Activated naive CD4-positive, alpha-beta T cell (primary cell): ENCODE measurements around the gene FOXO6.

ENCODE experiments used
- DNase-seq, 4 experiments: peaks; one replicate each; lab custom pipeline; 2025; lab: John Stamatoyannopoulos, UW

Gene FOXO6

DNA sequence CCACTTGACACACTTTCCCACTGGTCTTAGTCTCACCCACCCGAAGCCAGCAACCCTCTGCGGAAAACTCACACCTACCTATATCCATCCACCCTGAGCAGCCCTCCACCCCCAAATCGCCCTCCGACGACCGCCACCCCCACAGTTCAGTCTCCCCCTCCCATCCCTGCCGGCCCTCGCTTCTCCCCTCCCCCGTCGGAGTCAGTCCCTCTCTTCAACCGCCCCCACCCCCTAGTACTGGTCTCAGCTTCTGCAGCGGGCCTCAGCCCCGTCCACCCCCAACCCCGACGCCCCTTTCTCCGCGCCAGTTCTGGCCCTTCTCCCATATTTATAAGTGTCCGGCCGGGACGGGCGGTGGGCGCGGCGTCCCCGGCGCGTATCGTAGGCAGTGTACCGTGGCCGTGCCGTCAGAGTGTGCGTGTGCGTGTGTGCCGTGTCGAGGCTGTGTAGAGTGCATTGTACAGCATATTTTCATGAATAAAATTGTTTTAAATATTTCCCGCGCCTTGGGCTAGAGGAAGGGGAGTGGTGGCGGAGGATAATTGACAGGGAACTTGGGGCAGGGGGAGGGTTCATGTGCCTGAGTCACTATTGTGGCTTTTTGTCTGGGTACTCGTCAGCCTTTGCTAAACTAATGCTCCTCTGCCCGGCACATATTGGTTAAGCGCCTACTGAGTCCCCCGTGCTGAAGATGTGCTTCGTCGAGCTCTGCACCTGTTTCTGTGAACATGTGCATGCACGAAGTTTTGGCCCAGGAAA lies 22.0 kb downstream of the FOXO6 start:
- peak in 1 of 4 experiments; percentile 28 for DNase-seq

- DNase-seq: no peak
These were observed 23.3 kb downstream of the FOXO6 start for GRCh38 chr1:41384579-41384978.

GRCh38 chr1:41385398-41386195 lies 24.4 kb downstream of the FOXO6 start:
- no peak for DNase-seq

- no peak for DNase-seq
These were observed 25.0 kb downstream of the FOXO6 start for GRCh38 chr1:41386196-41386663.

- DNase-seq: no peak
These were observed 26.4 kb downstream of the FOXO6 start for GRCh38 chr1:41387667-41388091.

DNA sequence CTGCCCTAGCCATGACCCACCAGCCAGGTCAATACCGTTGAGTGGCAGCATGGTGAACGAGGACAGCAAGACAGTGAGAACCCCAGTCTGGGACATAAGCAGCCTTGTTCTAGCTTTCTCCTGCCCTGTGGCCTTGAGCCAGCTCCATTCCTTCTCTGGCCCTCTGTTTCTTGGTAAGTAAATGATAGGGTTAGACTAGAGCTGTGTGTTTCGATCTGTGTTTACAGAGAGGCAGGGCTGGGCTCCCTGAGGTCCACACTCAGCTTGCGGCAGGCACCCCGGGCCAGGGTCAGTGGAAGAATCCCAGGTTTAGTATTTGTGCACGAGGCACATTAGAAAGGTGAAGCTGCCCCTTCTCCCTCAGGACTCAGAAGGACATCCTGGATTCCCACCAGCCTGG lies 27.3 kb downstream of the FOXO6 start:
- no peak for DNase-seq

- no peak for DNase-seq
These were observed 27.8 kb downstream of the FOXO6 start for GRCh38 chr1:41389009-41389408.

GRCh38 chr1:41390166-41390565 lies 28.9 kb downstream of the FOXO6 start:
- DNase-seq: no peak

DNA sequence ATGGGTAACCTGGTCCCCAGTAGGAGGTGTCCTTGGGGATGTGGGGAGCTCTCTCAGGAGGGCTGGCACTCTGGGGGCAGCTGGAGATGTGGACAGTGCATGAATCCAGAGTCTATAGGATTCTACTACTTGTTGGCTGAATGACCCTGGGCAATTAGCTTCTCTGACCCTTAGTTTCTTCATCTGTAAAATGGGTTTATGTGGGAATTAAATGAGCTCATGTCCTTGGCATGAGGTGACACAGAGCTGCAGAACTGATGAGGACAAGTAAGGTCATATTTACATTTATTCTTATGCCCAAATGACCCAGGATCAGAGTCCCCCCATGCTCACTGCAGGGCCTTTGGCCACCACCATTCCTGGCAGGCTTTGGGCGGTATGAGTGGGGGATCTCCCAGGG lies 29.3 kb downstream of the FOXO6 start:
- no peak for DNase-seq

DNA sequence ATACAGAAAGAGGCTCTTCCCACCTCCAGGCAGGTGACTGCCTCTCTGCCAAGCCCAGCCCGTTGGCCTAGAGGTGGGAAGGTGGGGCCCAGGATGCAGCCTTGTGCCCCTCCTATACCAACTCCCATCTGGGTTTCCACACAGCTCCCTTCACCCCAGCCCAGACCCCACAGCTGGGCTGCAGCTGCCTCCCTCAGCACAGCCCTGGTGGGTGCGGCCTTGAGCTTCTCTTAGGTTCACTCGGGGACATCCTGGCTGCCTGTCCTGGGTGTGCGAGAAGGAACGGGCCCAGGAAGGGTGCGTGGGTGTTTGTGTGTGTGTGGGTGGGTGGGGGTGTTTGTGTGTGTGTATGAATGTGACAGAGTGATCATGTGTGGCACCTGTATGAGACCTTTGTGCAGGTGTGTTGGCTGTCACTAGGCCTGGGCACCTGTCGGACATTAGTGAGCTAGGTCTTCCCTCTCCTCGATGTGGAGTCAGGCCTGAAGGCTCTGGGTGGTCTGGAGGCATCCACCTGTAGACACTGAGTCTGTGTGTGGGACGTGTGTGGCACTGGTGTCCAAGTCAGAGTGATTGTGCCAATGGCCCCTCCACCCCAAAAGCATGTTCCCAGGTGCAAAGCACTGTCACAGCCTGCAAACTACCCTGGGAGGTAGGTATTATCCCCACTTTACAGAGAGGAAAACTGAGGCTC lies 30.7 kb downstream of the FOXO6 start:
- no peak for DNase-seq

GRCh38 chr1:41392528-41392924 lies 31.3 kb downstream of the FOXO6 start:
- DNase-seq: no peak

GRCh38 chr1:41393716-41394368 lies 32.6 kb downstream of the FOXO6 start:
- no peak for DNase-seq

- DNase-seq: no peak
These were observed 33.1 kb downstream of the FOXO6 start for GRCh38 chr1:41394369-41394744.

- DNase-seq: no peak
These were observed 34.0 kb downstream of the FOXO6 start for GRCh38 chr1:41394959-41395956.

- no peak for DNase-seq
These were observed 34.9 kb downstream of the FOXO6 start for GRCh38 chr1:41396084-41396483.

DNA sequence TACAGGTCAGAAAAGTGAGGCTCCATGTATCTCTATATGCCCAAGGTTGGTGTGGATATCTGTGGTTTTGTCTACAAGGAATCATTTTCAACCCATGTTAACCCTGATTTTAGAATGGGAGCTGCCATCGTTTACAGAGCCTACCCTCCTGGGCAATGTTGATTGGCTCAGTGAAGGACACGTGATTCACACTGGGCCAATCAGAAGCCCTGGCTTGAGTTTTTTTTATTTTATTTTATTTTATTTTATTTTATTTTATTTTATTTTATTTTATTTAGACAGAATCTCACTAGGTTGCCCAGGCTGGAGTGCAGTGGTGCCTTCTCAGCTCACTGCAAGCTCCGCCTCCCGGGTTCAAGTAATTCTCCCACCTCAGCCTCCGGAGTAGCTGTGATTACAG lies 35.8 kb downstream of the FOXO6 start:
- no peak for DNase-seq

DNA sequence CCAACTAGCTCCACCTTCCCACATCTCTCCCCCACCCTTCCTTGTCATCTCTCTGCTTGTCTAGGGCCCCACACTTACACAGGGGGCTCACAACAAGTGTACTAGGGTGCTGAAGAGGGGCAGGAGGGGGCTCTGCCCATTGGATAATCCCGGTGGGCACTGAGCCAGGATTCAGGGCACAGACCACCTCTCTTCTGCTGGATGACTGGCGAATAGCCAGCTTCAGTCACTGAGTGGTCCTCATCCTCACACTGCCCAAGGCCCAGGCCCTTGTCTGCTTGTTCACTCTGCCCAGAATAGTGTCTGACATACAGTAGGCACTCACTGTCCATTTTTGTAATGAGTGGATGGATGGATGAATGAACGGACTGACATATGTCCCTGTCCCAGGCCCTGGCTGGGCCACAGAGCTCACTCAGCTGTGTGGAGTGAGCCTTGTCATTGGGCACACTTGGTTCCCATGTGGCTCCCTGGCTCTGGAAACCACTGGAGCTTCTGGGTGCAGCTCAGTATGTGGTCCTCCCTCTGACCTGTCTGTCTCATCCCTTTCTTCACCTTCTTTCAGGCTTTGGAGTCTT lies 36.6 kb downstream of the FOXO6 start:
- DNase-seq: no peak

DNA sequence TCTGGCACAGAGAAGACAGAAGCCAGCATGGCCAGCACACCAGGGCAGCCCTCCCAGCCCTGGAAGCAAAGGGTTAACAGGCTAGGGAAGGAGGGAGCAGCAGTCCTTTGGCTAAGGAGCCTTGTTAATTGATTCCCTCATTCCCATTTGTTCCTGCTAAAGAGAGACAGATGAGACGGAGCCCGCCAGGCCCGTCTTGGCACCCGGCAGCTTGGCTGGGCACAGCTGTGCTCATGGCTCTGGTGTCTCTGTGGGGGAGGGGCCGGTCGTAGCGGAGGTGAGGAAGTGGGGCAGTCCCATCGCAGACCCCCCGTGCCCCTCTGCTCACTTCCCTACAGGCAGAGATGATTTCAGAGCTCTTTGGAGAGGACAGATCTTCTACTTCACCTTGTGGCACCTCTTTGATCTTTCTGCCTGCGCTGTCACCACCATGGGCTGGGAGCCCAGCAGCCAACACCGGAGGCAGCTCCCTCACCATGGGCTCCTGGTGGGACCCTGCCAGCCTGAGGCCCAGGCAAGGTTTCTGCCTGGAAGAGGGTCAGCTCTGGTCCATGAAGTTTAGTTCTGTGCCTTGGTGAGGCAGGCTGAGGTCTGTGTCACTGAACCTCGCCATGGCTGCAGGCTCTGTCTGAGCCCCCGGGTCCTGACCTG lies 38.0 kb downstream of the FOXO6 start:
- DNase-seq: no peak

DNA sequence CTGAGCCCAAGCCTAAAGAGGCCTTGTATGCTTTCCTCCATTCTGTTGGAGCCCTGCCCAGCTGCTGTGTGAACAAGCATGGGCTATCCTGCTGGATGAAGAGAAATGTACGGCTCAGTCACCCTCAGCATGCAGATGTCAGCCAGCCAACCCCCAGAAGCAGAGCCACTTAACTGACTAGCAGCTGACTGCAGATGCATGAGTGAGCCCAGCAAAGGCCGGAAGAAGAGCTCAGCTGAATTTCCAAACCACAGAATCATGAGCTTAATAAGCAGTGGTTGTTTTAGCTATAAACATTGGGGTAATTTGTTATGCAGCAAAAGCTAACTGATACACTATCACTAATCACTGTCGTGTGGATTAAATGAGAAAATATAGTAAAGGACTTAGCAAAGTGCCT lies 39.0 kb downstream of the FOXO6 start:
- DNase-seq: no peak

GRCh38 chr1:41401899-41402298 lies 40.7 kb downstream of the FOXO6 start:
- DNase-seq: no peak
